GM10847 (cell line): ENCODE measurements around the gene LBP.

Experiments
- POLR2A ChIP-seq: IDR thresholded peaks from 2 replicates; pipeline ENCODE4 v1.6.1; 2011; ENCODE audit not compliant: insufficient read length; ENCODE audit errors: extremely low read depth

The LBP gene

GRCh38 chr20:38311491-38311890 is 34.8 kb upstream of the LBP start:
- TF ChIP-seq POLR2A = no peak

DNA sequence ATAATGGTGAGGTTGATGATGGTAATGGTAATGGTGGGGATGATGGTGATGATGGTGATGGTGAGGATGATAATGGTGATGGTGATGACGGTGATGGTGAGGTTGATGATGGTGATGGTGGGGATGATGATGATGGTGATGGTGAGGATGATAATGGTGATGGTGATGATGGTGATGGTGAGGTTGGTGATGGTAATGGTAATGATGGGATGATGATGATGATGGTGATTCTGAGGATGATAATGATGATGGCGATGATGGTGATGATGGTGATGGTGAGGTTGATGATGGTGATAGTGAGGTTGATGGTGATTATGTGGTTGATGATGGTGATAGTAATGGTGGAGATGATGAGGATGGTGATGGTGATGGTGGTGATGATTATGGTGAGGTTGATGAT is 32.6 kb upstream of the LBP start:
- no peak for TF ChIP-seq POLR2A

DNA sequence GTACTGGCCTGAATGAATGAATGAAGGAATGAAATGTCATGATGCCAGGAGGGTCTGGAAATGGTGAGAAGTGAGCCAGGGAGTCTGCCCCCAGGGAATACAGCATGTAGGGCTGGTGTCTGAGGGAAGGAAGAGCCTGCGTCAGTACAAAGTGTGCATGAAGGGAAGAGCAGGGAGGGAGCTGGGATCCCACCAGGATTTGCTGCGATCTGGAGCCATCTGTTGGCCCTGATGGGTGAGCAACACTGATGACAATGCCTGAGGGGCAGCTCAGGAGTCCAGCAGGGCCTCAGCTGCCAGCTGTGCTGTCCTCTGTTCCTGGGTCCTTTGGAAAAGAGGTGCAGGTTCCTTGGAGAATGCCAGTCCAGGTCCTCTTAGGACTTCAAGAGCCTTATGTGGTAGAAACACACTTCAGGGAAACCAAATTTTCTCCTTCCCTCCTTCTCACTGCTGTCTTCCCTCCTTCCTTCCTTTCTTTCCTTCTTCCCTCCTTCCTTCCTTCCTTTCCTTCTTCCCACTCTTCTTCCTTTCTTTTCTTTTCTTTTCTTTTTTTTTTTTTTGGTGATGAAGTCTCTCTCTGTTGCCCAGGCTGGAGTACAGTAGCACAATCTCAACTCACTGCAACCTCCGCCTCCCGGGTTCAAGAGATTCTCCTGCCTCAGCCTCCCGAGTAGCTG is 30.9 kb upstream of the LBP start:
- TF ChIP-seq POLR2A = no peak

GRCh38 chr20:38316341-38316740 is 29.9 kb upstream of the LBP start:
- TF ChIP-seq POLR2A = no peak

GRCh38 chr20:38317422-38317821 is 28.9 kb upstream of the LBP start:
- no peak for TF ChIP-seq POLR2A

DNA sequence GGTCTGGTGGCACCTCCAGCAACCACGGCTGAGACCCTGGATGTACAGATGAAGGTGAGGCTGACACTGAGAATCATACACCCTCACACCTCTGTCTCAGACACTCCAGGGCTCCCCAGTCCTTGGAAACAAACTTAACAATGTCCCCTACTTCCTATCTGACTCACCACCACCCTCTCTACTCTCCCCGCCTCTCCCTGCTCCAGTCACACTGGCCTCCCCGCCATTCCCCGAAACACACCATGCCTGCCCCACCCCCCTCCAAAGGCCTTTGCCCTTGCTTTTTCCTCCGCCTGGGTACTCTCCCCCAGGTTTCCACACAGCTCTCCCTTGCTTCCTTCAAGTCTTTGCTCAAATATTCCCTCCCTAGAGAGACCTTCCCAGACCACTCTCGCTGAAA is 26.1 kb upstream of the LBP start:
- no peak for TF ChIP-seq POLR2A

DNA sequence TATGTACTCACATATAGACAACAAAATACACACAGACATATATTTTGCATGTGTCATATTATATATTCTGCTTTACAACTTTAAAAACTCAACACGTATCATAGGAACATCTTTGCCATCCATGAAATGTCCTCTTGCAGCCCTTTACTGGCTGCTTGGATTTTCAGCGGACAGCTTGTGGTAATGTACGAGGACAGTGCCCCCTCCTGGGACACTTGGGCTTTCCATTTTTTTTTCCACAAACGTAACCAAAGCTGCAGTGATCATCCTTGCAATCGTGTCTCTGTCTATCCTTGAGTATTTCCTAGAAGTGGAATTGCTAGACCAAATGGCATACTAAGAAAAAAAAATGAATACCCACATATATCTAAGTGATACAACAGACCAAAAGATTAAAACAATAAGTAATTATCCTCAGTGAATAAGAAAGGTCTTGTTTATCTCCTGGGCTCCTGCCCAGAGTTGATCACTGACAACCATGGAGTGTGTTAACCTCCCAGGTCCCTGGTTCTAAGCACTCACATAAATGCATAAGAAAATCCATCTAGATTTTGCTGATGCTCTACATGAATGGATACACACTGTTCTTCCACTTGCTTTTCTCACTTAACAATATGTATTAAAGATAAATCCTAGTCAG is 24.2 kb upstream of the LBP start:
- no peak for TF ChIP-seq POLR2A

DNA sequence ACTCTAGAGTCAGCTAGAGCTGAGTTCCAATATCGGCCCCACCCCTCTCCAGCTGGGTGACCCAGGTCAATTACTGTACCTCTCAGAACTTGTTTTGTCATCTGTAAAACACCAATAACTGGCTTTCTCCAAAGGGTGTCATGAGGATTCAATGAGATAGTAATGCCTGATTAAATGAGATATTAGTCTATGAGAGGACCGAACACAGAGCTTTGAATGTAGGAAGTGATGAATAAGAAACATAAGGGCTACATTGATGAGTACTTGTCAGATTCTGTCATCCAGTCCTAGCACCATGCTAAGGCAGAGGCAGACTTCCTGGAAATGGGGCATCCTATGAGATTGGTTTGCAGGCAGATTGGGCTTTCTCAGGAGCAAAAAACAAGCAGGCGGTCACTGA is 22.1 kb upstream of the LBP start:
- TF ChIP-seq POLR2A = no peak

- no peak for TF ChIP-seq POLR2A
Observed at GRCh38 chr20:38325167-38325566, 21.1 kb upstream of the LBP start.

DNA sequence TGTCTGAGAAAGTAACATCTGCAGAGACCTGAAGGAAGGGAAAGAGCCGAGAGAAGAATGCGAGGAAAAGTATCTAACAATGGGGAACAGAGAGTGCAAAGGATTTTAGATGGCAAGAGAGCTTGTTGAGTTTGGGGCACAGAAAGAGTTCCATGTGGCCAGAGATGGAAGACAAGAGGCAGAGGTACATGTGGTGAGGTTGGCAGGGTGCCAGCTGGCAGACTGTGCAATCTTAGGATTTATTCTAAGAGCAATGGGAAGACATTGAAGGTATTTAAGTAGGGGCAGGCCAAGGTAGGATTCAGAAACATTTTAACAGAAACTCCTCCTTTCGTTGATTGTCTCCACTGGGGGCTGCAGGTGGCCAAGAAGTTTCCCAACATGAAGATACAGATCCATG is 20.4 kb upstream of the LBP start:
- TF ChIP-seq POLR2A = no peak

DNA sequence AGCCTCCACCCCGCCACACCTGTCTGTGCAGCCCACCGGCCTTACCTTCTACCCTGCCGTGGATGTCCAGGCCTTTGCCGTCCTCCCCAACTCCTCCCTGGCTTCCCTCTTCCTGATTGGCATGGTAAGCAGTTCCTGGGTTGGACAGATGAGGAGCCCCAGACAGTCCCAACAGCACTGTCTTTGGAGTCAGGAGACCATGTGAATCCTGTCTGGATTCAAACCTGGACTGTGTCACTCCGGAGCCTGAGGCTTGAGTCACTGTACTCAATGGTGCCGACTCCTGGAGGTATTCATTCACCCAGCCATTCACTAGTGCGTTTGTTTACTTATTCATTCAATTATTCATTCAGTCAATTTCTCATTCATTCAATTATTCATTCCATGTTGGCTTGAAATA is 20.0 kb upstream of the LBP start:
- no peak for TF ChIP-seq POLR2A

GRCh38 chr20:38330638-38331037 is 15.6 kb upstream of the LBP start:
- no peak for TF ChIP-seq POLR2A

GRCh38 chr20:38331245-38331644 is 15.0 kb upstream of the LBP start:
- no peak for TF ChIP-seq POLR2A

GRCh38 chr20:38331814-38332213 is 14.5 kb upstream of the LBP start:
- no peak for TF ChIP-seq POLR2A

GRCh38 chr20:38334016-38334415 is 12.3 kb upstream of the LBP start:
- TF ChIP-seq POLR2A = no peak

DNA sequence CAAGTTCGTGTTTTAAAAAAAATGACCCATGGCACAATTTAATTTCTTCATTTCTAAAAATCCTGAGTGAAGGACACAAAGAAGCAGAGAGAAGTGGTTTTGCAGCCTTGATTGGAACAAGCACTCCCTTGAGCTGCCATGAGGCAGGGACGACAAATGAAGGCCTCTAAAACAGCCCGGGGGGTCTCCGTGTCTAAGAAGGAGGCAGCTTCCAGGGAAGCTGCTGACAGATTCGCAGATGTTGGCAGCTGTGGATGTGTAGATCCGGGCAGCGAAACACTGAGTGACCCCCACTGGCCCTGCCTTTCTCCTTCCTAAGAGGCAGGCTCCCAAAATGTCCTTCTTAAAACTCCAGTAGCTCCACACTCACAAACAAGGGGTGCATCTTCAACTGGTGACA is 9.6 kb upstream of the LBP start:
- TF ChIP-seq POLR2A = no peak

GRCh38 chr20:38337561-38338140 is 8.6 kb upstream of the LBP start:
- no peak for TF ChIP-seq POLR2A

GRCh38 chr20:38338849-38339520 is 7.3 kb upstream of the LBP start:
- TF ChIP-seq POLR2A = no peak
